Measurements from ENCODE around the gene OOEP. TPM values are rescaled to one million over a fixed set of nuclear protein-coding genes. Genes with fewer than 3 reads are reported as not detected.

OOEP gene
- total RNA-seq, 6 donors from 2014 or later, result 0.43 TPM; not detected in 5

DNA sequence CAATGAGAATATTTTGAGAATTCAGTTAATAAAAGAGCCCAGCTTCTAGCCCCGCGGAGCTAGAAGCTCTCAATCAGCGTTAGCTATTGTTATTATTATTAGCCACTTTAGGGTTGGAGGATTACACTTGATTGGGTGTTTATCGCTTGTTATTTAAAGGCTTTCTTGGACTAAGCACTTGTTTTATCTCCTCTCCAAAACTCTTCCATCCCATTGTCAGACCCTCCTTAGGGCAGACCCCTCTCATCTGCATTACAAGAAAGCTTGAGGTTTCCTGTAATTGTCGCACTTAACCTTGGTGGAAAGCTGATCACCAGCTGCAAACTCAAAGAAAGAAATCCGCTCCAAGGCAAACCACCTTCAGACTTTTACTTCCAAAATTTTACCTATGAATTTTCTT lies 20.4 kb downstream of the OOEP start:
- H3K4me3 ChIP-seq, result no peak overlapping the region
- ATAC-seq (ENCODE audit: low FRiP score in 2 of 2) (no peak), DNase-seq (no peak)
- H3K4me1 ChIP-seq, result no peaks in the 10 kb centered on the region
- H3K9me3 ChIP-seq, result no peaks in the 10 kb centered on the region
- no peak overlapping the region for H3K27ac ChIP-seq
- no peak for TF ChIP-seq POLR2A (IDR thresholded peaks at IDR 0.05)
- no peak for TF ChIP-seq EP300 (IDR thresholded peaks at IDR 0.05)
- TF ChIP-seq, protein P1, sequence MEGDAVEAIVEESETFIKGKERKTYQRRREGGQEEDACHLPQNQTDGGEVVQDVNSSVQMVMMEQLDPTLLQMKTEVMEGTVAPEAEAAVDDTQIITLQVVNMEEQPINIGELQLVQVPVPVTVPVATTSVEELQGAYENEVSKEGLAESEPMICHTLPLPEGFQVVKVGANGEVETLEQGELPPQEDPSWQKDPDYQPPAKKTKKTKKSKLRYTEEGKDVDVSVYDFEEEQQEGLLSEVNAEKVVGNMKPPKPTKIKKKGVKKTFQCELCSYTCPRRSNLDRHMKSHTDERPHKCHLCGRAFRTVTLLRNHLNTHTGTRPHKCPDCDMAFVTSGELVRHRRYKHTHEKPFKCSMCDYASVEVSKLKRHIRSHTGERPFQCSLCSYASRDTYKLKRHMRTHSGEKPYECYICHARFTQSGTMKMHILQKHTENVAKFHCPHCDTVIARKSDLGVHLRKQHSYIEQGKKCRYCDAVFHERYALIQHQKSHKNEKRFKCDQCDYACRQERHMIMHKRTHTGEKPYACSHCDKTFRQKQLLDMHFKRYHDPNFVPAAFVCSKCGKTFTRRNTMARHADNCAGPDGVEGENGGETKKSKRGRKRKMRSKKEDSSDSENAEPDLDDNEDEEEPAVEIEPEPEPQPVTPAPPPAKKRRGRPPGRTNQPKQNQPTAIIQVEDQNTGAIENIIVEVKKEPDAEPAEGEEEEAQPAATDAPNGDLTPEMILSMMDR (IDR thresholded peaks at IDR 0.05), result no peak
- TF ChIP-seq POLR2AphosphoS5 (IDR thresholded peaks at IDR 0.05), result no peak
- peaks cover 0 to 4% (median 0%) of the 10 kb centered on the region in 4 donors for H3K27me3 ChIP-seq
- no peaks in the 10 kb centered on the region for H3K36me3 ChIP-seq
- WGBS, 2 donors, result 23 to 31% methylated on average over 6 of the region's 6 CpGs

DNA sequence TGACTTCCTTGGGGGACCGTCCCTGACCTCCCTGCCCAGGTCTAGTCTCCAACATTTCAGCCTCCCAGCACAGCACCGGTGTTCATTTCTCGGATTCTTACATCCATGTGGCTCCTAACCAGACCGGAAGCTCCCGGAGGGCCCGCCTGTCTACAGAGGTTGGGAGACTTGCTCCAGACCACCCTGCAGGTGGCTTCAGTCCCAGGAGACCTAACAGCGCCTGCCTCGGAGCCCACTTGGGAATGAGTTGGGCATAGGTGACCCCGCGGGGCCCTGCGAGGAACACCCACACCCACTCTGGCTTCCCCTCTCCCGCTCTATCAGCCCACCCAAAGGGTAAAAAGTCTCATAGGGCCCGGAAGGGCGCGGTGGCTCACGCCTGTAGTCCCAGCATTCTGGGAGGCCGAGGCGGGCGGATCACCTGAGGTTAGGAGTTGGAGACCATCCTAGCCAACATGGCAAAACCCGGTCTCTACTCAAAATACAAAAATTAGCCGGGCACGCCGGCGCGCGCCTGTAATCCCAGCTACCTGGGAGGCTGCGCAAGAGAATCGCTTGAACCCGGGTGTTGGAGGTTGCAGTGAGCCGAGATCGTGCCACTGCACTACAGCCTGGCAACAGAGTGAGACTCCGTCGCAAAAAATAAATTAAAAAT lies 21.0 kb downstream of the OOEP start:
- 50 to 57% methylated on average over 17 to 33 of the region's 33 CpGs for WGBS, 2 donors
- peaks cover 0 to 4% (median 0%) of the 10 kb centered on the region in 4 donors for H3K27me3 ChIP-seq
- no peak overlapping the region for H3K27ac ChIP-seq
- no peaks in the 10 kb centered on the region for H3K4me1 ChIP-seq
- H3K9me3 ChIP-seq, result no peaks in the 10 kb centered on the region
- H3K36me3 ChIP-seq, result no peaks in the 10 kb centered on the region
- no peak overlapping the region for H3K4me3 ChIP-seq
- ATAC-seq (ENCODE audit: low FRiP score in 2 of 2), result peak in 1 of 2 donors; percentile 15
- TF ChIP-seq POLR2A (IDR thresholded peaks at IDR 0.05), result no peak
- TF ChIP-seq EP300 (IDR thresholded peaks at IDR 0.05), result no peak
- TF ChIP-seq POLR2AphosphoS5 (IDR thresholded peaks at IDR 0.05), result no peak
- TF ChIP-seq, protein P1 (IDR thresholded peaks at IDR 0.05), result no peak
- peak in 1 of 2 donors; percentile 56 for DNase-seq

DNA sequence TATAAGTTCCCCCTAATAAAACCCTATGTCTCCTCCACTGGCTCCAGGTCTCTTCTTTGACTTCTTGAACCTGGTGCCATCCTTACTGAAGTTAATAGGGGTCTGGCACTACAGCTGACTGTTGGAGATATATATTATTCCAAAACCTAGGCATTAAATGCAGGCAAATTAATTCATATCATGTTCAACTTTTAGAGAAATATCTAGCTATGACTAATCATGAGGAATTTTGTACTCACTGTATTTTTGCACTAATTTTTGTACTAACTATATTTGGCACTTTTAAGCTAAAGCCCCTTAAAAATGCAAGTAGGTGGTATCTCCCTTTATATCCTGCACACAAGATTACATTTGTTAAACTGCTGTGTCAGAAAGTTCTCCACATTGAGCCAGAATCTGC lies 26.5 kb downstream of the OOEP start:
- ATAC-seq (ENCODE audit: low FRiP score in 2 of 2) (no peak), DNase-seq (no peak)
- H3K4me3 ChIP-seq, result no peak overlapping the region
- no peak overlapping the region for H3K27ac ChIP-seq
- H3K4me1 ChIP-seq, result no peaks in the 10 kb centered on the region
- H3K36me3 ChIP-seq, result no peaks in the 10 kb centered on the region
- TF ChIP-seq EP300 (IDR thresholded peaks at IDR 0.05) (no peak), POLR2AphosphoS5 (IDR thresholded peaks at IDR 0.05) (no peak), POLR2A (IDR thresholded peaks at IDR 0.05) (no peak)
- TF ChIP-seq, protein P1 (IDR thresholded peaks at IDR 0.05), result no peak
- no peaks in the 10 kb centered on the region for H3K9me3 ChIP-seq
- no peaks in the 10 kb centered on the region for H3K27me3 ChIP-seq

- Histone ChIP-seq H3K27me3 (no peaks in the 10 kb centered on the region), H3K27ac (no peak overlapping the region), H3K36me3 (no peaks in the 10 kb centered on the region), H3K4me3 (no peak overlapping the region), H3K4me1 (no peaks in the 10 kb centered on the region), H3K9me3 (no peaks in the 10 kb centered on the region)
- 75 to 87% methylated on average over 5 of the region's 5 CpGs for WGBS, 2 donors
- DNase-seq (no peak), ATAC-seq (ENCODE audit: low FRiP score in 2 of 2) (no peak)
- TF ChIP-seq, protein P1 (IDR thresholded peaks at IDR 0.05), result no peak
- TF ChIP-seq EP300 (IDR thresholded peaks at IDR 0.05), result no peak
- TF ChIP-seq POLR2A (IDR thresholded peaks at IDR 0.05), result no peak
- no peak for TF ChIP-seq POLR2AphosphoS5 (IDR thresholded peaks at IDR 0.05)
Observed at GRCh38 chr6:73342174-73342573, 27.5 kb downstream of the OOEP start.

GRCh38 chr6:73341335-73341734 lies 28.4 kb downstream of the OOEP start:
- H3K9me3 ChIP-seq, result no peaks in the 10 kb centered on the region
- WGBS, 2 donors, result 70 to 71% methylated on average over 1 of the region's 1 CpG
- no peak for ATAC-seq (ENCODE audit: low FRiP score in 2 of 2)
- H3K36me3 ChIP-seq, result no peaks in the 10 kb centered on the region
- H3K4me1 ChIP-seq, result no peaks in the 10 kb centered on the region
- DNase-seq, result no peak
- no peak for TF ChIP-seq EP300 (IDR thresholded peaks at IDR 0.05)
- TF ChIP-seq POLR2AphosphoS5 (IDR thresholded peaks at IDR 0.05), result no peak
- TF ChIP-seq, protein P1 (IDR thresholded peaks at IDR 0.05), result no peak
- no peak for TF ChIP-seq POLR2A (IDR thresholded peaks at IDR 0.05)
- H3K27ac ChIP-seq, result no peak overlapping the region
- H3K4me3 ChIP-seq, result no peak overlapping the region
- no peaks in the 10 kb centered on the region for H3K27me3 ChIP-seq

All from upper lobe of left lung (tissue), 6 donors.